HT-29 (cell line): ENCODE data around the gene OSGIN1. TPM values are rescaled to one million over a fixed set of nuclear protein-coding genes. Genes with fewer than 3 reads are reported as not detected.
"Not testable (repeated sequence)": the region's sequence is repeated elsewhere in the genome, so short reads cannot be mapped to it uniquely, and the experiment has no call there.

Source experiments
- DNase-seq: peaks from one replicate; pipeline ENCODE4 v3.0.0-alpha.2; 2015; ENCODE audit warnings: low spot score
- total RNA-seq: library from RNA; depleted of rRNA; stranded (reverse); fragments of >200 nt; shearing (Covaris generic); gene quantifications from 2 replicates; pipeline ENCODE4 v1.2.3, GENCODE V29; 2014

The OSGIN1 gene
- total RNA-seq, 1 experiment from 2014 or later, result 16.1 TPM

GRCh38 chr16:83941546-83941945 is 11.5 kb upstream of the OSGIN1 start:
- not testable (repeated sequence) for DNase-seq

DNA sequence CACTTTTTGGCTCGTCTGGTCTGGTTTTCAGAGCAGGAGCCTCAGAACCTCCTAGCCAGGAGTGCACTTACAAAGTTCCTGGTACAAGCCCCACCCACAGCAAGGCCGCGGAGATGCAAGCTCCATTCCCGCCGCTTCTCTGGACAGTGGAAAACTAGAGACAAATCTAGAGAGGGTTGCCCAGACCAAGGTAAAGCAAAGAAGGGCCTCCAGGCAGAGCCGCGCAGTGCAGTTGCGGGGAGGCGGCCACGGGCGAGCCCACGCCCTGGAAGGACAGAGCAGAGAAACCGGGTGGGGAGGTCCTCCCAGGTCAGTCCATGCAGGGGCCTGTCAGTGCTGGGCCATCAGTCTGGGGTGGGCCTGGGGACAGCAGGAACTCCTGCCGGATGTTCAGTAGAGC is 11.0 kb upstream of the OSGIN1 start:
- DNase-seq, result no peak

GRCh38 chr16:83942815-83943515 is 10.1 kb upstream of the OSGIN1 start:
- no peak for DNase-seq

DNA sequence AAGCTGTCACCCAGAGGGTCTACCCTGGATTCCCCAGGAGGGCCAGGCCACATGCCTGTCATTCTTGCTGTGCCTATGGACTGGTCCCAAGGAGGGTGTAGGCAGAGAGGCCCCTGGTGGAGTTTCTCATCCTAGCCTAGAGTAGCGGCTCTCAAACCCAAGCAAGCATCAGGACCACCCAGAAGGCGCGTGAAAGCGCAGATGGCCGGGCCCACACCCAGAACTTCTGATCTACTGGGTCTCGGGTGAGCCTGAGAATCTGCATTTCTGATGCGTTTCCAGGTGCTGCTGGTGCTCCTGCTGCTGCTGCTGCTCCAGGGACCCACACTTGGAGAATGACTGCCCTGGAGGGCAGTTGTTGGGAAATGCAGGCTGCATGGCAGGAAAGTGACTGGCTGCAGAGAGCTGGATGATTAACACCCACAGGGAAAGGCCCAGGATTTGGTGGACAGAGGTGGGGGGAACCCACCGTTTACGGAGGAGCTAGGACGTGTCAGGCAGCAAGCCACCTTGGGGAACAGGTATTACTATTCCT is 9.5 kb upstream of the OSGIN1 start:
- DNase-seq, result no peak

DNA sequence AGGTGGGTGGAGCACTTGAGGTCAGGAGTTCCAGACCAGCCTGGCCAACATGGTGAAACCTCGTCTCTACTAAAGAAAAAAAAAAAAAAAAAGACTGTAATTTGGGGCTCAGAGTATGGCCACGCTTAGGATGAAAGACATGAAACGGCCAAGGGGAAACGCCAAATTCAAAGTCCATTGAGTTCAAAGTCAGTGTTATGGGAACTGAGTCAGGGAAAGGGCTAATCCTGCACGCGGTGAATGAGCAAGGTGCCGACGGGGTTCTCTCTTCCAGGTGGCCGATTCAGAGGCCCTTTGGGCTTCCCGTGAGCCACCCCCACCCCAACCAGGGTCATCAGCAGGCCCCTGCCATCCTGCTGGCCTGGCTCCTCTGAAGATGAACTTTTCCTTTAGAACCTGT is 7.5 kb upstream of the OSGIN1 start:
- no peak for DNase-seq

DNA sequence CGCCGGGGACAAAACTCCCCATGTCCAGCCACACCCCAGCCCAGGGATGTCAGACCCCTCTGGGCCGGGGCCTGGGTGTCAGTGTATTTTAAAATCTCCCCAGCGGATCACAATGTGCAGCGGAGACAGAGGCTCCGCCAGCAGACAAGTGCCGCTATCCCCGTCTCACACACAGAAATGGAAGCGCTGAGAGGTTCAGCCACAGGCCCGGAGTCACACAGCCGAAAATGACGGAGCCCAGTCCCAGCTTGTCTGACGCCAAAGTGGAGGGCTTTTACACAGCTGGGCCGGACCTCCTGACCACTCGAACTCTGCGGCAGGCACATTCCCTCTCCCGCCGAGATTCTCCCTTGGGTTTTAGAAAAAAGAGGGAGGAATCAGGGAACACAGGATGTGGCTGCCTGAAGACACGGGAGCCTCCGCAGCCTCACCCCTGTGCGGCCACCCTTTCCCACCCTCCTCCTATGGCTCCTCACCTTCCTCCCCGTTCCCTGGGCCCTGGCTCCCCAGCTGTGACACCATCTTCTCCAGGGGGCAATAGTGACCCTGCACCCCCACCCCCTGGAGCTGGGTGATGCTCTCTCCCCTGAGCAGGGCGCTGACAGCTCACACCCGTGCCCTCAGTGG is 6.8 kb upstream of the OSGIN1 start:
- DNase-seq, result no peak

GRCh38 chr16:83946781-83947566 is 6.1 kb upstream of the OSGIN1 start:
- DNase-seq, result no peak

GRCh38 chr16:83947642-83948234 is 5.3 kb upstream of the OSGIN1 start:
- no peak for DNase-seq

GRCh38 chr16:83948914-83949723 is 3.9 kb upstream of the OSGIN1 start:
- no peak for DNase-seq

DNA sequence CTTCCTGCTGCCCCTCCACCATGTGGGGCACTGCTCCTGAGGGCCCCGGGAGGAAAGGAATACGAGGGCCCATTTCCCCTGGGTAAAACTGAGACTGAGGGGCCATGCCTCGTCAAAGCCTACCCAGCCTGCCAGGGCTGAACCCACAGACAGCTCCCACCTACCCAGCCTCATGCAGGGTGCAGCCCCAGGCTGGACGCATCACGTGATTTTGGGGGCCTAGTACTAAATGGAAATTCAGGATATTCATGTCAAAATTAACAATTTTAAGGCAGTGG is 3.4 kb upstream of the OSGIN1 start:
- no peak for DNase-seq

GRCh38 chr16:83950862-83951399 is 2.1 kb upstream of the OSGIN1 start:
- DNase-seq, result not testable (repeated sequence)

DNA sequence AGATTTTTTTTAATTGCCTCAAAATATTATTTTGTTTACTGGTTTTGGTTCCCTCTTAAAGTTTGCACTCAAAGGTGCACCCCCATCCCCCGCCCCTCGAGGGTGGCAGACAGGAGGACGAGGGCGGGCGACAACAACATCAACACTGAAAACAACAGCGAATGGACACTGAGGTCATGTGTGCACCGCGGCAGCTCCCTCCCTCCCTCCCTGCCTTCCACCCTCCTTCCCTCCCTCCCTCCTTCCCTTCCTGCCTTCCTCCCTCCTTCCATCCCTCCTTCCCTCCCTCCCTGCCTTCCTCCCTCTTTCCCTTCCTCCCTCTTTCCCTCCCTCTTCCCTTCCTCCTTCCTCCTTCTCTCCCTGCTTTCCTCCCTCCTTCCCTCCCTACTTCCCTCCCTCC is 1.5 kb upstream of the OSGIN1 start:
- no peak for DNase-seq

DNA sequence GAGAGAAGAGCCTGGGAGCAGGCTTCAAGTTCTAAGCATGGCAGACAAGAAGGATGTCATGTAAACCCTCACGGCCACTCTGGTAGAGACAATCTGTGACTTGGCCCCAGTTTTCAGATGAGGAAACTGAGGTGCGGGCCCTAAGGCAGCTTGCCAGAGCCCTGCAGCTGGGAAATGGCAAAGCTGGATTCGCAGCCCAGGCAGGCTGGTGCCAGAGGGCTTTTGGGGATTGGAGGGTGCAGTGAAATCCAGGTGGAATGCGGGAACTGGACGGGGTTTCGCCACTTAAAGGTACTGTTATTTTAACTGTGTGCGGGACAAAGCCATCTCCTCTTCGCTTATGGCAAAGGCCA is 477 bp upstream of the OSGIN1 start:
- no peak for DNase-seq

GRCh38 chr16:83953796-83954576 is 946 bp downstream of the OSGIN1 start:
- DNase-seq, result peak; percentile 71

DNA sequence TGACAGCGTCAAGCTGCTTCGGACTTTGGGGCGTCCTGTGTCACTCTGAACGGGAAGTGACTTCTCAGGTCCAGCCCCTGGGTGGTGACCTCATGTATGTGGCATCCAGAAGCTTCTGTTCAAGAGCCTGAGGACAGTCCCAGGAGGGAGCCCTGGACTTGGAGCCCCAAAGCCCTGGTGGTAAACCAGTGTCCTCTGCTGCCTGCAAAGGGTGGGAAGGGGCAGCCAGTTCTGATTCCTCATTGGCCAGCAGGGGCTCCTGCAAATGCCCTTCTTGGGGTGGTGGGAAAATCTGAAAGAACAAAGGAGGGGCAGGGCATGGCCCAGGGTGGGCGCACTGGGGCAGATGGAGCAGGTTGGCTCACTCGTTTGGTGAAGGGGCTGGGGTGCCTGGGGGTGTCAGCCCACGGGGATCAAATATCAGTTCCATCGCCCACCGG is 1.6 kb downstream of the OSGIN1 start:
- peak; percentile 70 for DNase-seq

DNA sequence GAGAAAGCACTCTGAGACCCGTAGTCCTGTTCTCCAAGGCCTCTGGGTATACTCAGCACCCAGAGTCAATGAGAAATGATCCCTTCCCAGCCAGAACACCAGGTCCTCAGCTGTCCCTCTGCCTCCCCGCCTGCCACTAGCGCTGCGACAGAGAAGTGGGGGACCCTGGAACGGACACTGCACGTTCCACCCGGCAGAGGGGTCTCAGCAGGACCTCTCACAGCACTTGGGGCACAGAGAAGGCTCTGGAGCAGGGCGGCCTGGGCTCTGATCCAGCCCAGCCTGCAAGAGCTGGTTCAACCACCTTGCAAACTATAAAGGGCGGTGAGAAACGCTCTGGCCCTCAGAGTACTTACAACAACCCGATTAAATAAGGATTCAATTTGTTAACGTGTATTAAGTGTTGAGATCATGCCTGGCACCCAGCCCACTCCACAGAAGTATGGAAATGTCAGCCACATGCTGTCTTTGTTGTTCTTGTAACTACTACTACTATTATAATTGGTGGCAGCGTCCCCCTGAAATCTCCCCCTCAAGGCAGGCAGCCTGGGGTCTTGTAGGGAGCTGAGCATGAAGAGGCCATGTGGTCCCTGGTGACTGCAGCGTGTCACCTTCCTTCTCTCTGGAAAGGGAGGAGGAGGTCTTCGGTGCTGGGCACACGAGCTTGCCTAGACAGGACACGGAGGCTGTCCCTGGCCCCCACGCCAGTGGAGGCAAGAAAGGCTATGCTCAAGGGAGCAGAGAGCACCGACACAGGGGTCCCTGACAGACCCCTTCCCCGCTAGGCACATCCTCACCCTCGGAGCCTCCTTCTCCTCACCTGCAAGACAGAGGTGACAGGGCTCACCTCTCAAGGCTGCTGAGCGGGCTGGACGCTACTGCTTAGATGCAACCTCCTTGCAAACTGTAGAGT is 2.4 kb downstream of the OSGIN1 start:
- no peak for DNase-seq

- peak; percentile 88 for DNase-seq
Observed at GRCh38 chr16:83956336-83957289, 3.6 kb downstream of the OSGIN1 start.

GRCh38 chr16:83957296-83957855 is 4.3 kb downstream of the OSGIN1 start:
- no peak for DNase-seq
